ENCODE results near the gene RAB4B.

DNA sequence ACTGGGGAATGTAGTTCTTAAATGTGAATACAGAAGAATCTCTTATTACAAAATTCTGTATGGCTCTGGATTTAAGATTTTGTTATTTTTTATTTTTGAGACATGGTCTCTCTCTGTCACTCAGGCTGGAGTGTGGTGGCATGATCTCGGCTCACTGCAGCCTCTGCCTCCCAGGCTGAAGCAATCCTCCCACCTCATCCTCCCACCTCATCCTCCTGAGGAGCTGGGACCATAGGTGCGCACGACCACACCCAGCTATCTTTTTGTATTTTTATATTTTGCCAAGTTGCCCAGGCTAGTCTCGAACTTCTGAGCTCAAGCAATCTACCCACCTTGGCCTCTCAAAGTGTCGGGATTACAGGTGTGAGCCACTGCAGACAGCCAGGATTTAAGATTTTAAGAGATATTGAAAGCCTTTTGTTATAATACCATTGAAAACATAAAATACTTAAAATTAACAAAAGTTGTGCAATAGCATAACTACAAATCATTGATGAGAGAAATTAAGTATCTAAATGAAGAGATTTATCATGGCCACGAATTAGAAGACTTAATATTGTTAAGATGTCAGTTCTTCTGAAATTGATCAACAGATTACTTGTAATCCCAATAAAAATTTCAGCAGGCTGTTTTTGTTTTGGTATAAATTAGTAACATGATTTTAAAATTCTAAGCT is 58.8 kb downstream of the RAB4B start:
- TF ChIP-seq CTCF (IDR thresholded peaks at IDR 0.05) (no peak), POLR2A (IDR thresholded peaks at IDR 0.05) (no peak)

Measured in adrenal gland (tissue), 5 donors.